Activated T-helper 1 cell treated with anti-CD3 and anti-CD28 coated beads, Interleukin-2, amount 50 U/mL, for 16 hours (primary cell): ENCODE data around the gene TAGLN2.
"Not testable (repeated sequence)": the region's sequence is repeated elsewhere in the genome, so short reads cannot be mapped to it uniquely, and the experiment has no call there.

ENCODE experiments used
- DNase-seq, 2 donors: peaks; one replicate each; pipeline ENCODE4 v3.0.0-alpha.2; 2020; ENCODE audit warnings: low read depth in 1 of 2, low spot score in 1 of 2

Gene TAGLN2

DNA sequence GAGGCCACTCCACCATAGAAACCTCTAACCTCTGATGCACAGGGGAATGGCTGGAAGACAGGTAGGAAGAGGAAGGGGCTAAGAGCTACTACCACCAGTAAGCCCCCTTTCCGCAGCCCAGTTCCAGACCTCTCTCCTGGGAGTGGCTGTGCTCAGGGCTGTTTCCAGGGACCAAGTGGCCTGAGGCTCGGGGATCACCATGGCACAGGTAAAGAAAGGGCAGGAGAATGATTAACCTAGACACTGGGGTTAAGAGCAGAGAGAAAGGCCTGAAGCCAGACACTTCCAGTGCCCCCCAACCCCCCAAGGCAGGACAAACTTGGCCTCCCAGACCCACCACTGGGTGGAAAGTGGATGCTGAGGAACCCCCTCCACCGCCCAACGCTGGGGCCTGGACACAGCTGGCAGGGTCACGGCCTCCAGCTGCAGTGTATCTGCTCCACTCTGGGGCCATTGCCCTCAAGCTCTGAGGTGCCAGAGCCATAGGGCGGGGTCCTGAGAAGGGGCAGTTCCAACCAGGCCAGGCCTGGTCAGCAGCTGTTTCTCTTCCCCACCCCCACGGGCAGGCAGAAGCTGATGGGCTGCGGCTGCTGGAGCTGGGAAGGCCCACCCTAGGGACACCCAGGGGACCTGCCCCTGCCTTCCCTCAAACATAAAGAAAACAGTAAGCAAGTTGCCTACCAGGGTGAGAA lies 2.6 kb downstream of the TAGLN2 start:
- DNase-seq = no peak

DNA sequence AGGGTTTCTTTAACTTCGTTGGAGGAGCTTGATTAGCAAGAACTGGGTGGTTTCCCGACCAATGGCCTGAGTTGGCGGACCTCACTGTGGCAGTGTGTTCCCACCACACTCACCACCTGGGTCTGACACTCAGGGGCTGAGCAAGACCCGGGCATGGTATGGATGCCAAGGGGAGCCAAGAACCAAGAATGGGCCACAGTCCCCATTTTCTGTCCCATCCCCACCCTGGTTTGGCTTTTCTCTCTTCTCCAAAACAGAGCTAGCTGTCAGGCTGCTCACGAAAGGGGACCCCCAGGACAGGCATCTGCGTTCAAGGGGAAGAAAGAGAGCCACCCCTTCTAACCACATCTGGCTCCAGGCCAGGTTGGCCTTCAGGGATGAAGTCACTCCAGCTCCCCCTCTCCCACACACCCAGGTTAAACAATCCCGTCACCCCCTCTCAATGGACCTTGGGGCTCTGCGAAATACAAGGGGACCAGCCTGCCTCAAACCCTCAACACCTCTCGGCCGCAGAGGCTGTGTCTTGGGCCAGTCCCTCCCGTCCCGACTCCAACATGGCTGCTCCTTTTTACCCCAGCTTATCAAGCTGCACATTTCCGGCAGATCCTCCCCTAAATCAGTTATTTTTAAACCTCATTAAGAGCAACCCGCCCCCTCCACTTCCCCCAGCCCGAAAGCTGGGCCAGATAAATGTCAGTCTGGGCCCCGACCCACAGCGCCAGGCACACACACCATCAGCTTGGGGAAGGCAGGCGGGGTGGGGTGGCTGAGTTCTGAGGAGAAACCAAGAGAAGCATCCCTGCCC lies 3.4 kb downstream of the TAGLN2 start:
- DNase-seq = no peak

DNA sequence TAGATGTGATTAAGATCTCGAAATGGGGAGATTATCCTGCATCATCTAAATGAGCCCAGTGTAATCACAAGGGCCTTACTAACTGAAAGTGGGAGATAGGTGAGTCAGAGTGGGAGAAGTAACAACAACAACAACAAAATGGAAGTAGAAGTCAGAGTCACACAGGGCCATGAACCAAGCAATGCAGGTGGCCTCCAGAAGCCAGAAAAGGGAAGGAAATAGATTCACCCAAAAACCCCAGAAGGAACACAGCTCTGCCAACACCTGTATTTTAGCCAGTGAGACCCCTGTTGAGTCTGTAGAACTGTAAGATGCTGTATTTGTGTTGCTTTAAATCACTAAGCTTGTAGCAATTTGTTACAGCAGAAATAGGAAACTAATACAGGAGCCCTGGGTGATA lies 4.1 kb downstream of the TAGLN2 start:
- DNase-seq = no peak

DNA sequence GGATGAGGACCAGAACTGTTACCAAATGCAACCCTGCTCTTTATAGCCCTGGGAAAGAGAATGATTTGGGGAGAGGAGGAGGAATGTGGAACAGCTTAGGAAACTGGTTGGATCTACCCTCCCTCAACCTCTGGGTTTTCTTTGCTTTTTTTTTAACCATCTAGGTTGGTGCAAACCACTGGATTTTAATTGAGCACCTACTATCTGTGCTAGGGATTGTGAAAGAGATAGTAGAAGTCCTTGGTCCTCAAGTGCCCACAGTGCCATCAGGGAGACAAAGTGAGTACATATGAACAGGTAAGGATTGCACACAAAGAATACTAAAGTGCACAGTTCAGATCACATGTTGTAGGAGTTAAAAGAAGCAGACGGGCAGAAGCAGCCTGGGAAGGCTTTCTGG lies 4.7 kb downstream of the TAGLN2 start:
- no peak for DNase-seq

DNA sequence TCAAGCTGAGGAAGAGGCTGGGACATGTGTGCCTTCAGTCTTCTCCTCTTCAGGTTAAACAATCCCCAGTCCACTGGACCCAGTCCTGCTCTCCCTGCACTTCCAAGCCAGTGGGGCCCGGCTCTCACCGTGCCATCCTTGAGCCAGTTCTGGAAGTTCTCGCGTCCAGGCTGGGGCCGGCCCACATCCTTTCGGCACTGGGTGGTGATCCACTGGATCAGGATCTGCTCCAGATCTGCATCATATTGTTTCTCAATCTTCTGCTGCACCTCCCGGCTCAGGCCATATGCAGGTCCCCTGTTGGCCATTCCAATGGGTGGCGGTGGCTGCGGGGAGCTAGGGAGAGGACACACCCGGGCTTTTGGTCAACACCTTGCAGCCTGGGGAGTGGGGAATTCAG lies 5.1 kb downstream of the TAGLN2 start:
- no peak for DNase-seq

DNA sequence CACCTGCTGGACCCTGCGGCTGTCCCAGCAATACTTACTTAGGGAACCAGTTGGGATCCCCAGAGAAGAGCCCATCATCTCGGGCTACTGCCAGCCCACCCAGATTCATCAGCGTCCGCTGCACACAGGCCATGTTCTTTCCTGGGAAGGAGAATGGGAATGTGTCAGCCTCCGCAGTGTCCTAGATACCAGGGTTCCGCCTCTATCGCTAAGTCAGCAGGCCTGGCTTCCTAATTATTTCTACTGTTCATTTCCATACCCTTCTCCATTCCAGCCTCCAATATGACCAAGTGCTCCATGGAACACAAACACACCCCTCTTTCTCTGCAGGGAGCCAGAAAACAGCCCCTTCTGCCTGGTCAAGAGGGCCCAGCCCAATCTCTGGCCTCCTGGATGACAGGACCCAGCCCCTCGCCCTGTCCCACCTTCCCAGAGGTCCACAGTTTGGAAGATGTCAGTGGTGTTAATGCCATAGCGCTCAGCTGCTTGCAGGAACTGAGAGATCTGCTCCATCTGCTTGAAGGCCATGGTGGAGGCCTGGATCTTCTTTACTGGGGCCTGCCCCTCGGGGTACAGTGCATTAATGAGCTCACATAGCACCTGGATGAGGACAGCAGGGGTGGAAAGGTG lies 6.0 kb downstream of the TAGLN2 start:
- no peak for DNase-seq

DNA sequence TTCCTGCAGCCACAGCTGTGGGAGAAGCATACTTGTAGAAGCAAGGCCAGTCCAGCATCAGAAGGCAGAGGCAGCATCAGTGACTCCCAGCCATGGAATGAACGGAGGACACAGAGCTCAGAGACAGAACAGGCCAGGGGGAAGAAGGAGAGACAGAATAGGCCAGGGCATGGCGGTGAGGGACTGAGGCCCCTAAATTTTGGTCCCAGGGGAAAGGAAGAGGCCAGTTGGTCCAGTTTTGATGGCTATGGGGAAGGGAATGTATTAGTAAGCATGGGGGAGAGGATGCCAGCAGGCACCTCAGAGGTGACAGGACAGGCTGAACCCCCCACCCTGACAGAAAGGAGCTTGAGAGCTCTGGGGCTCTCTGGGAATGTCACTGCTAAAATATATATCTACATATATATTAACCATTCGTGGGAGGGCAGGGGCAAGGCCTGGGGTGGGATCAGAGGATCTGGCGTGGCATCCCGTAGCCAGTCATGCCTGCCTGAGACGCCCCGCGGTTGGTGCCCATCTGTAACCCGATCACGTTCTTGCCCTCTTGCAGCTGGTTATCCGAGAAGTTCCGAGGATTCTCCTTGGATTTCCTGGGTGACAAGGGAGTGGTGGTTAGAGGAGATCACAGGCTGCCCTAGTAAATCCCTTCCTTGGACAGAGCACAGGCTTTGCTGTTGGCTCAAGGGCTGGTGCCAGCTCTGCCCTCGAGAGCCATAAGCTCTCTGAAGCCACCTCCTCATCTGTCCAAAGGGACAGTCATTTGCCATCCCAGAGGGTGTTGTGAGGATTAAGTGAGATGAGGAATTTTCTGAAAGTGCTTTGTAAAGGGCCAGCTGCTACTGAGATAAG lies 6.7 kb downstream of the TAGLN2 start:
- DNase-seq = no peak

DNA sequence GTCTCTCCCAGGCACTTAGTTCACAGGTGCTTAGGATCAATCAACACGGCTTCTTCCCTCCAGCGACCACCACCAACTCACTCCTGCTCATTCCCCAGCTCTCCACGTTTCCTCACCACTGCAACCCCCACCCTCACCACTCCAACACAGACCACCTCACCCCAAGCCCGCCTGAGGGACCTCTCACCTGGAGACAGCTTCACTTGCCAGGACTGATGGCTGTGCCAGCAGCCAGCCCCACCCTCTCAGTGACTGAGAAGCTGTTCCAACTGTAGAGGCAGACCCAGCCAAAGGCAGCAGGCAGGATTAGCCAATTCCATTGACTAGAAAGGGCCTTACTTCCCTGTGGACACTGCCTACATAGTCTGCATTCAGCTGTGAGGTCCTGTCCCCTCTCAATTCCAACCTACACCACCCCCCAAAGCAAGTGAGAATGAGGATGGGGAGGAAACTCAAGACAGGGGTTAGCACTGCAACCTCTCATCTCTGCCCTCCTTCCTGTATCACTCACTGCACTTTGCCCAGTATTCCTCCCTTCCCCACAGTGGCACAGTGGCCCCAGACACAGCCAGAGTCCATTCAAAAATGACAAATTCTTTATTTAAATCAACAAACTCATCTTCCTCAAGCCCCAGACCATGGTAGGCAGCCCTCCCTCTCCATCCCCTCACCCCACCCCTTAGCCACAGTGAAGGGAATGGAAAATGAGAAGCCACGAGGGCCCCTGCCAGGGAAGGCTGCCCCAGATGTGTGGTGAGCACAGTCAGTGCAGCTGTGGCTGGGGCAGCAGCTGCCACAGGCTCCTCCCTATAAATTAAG lies 7.6 kb downstream of the TAGLN2 start:
- DNase-seq = no peak

DNA sequence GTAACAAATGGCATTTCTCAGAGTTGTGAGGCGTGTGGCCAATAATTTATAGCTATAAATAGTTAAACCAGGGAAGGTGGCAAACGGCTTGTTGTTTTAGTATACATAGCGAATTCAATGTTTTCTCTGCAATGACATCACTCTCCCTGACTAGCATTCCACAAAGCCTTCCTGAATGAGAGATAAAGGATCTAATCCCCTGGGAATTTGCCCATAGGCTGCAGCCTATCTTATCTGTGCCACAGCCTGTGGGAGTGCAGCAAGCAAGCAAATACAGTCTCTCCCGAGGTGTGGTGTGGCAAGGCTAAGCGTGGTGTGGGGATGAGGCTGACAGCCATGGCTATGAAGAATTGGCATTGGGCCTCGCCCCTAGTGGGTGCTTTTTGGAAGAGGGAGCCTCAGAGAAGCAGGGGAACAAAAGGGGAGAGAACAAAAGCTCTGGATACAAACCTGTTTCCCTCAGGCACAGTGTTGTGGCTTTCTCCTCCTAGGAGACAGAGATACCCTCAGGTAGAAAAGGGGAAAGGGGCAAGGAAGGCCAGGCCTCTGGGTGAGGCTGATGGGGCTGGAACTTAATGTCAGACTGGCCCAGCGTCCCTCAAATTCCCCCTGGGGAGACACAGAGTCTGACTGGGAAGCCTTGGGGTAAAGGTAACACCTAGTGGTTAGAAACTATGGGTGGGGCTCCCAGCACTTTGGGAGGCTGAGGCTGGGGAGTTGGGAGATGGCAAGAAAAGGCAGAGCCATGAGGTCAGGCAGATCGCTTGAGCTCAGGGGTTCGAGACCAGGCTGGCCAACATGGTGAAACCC lies 8.9 kb downstream of the TAGLN2 start:
- no peak for DNase-seq

DNA sequence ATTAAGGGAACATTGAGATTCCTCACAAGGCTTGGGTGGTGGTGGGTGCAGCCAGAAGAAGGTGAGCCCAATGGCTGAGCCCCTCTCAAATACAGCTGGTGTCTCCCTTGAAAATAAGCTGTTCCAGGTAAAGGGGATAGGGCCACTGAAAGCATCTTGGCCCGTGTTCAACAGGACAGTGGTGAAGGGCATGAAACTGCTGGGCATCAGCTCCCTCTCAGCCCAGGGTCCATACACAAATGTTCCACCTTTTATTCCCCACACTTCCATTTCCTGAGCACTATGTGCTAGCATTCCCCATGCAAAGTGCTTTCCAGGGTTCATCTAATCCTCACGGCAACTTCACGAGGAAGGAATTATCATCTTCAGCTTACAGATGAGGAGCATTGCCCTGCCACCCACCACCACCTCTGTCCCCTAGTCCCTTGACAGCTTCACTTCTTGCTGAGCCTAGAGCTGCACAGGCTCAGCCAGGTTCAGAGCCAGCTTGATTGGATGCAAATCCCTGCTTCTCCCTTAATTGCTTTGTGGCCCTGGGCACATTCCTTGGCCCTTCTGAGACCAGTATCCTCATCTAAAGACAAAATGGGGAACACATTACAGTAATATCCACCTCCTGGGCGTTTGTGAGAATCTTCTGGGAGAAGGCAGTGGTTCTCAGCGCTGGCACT lies 9.6 kb downstream of the TAGLN2 start:
- no peak for DNase-seq

DNA sequence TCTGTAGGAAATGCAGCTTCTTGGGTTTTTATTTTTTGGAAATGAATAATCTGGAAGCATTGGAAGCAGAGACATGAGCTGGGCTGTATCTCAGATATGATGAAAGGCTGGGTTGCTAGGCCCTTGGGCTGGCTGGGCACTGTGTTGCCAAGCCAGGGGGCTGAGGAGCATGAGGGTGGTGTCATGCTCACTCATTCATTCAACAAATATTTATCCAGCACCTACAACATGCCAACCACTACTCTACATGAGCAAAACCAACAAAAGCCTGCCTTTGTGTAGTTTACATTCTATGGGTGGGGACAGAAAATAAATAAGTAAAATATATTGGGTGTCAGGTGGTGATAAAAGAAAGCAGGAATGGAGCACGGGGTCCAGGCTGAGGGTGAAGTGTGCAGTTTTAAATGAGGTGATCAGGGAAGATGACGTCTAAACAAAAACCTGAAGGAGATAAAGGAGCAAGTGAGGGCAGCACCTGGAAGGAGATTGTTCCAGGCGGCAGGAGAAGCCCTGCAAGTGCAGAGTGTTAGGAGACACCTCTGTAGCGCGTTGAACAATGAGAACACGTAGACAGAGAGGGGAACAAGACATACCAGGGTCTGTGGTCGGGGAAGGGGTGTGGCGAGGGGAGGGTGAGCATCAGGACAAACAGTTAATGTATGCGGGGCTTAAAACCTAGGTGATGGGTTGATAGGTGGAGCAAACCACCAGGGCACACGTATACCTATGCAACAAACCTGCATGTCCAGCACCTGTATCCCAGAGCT lies 10.9 kb downstream of the TAGLN2 start:
- DNase-seq = no peak

DNA sequence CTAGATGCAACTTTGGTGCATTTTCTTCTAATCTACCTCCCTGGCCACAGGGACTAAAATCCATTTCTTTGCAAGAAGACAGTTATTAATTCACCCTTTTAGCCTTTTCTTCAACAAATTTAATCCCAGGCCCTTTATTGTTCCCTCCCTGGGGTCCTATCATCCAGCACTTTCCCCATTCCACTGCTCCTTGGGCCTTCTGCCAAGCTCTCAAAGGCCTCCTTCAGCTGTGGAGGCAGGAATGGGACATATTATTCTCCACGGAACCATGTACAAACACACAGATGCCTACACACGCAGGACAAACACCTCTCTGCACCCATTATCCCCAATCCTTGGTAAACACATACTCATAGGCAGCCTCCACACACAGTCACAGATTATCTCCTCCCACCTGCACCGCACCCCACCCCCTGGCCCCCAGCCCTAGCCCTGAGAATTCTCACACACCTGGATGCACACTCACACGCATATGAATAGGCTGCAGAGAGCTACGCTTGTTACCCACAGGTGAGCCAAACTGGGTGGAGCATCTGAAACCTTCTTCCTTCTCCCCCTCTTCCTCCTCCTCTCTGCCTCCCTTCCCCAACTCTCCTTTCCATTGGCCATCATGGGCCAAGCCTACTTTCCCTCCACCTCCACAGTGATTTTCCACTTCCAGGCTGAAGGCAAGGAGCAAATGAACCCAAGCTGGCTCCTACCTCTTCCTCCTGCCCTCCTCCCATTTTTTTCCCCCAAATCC lies 11.7 kb downstream of the TAGLN2 start:
- no peak for DNase-seq

DNA sequence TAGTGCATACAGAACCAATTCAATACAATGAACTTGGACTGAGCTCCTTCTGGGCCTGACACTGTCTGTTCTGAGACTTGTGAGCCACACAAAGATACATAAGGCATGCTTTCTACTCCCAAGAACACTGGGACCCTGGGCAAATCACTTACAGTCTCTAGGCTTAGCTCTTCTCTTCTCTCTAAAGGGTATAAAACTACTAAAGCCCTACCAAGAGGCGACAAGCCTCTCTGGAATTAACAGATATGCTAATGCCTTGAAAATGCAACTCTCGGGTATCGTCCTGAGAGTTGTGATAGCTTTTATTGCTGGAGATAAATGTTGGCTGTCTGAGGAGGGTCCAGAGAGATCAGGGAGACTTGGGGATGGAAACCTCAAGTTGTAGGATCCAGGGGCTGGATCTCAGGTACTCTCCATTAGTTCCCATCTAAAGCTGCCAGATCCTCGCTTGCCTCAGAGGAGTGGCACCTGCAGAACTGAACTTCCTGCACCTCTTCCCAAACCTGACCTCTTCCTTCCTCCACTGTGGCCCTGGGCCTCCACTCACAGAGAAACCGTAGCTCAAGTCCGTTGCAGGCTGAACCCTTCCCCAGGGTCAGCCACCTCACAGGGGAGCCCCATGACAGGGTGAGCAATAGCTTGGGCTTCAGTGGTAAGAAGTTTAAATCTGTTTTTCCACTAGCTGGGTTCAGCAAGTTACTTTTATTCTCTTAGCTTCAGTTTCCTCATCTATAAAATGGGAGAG lies 13.8 kb downstream of the TAGLN2 start:
- DNase-seq = no peak

DNA sequence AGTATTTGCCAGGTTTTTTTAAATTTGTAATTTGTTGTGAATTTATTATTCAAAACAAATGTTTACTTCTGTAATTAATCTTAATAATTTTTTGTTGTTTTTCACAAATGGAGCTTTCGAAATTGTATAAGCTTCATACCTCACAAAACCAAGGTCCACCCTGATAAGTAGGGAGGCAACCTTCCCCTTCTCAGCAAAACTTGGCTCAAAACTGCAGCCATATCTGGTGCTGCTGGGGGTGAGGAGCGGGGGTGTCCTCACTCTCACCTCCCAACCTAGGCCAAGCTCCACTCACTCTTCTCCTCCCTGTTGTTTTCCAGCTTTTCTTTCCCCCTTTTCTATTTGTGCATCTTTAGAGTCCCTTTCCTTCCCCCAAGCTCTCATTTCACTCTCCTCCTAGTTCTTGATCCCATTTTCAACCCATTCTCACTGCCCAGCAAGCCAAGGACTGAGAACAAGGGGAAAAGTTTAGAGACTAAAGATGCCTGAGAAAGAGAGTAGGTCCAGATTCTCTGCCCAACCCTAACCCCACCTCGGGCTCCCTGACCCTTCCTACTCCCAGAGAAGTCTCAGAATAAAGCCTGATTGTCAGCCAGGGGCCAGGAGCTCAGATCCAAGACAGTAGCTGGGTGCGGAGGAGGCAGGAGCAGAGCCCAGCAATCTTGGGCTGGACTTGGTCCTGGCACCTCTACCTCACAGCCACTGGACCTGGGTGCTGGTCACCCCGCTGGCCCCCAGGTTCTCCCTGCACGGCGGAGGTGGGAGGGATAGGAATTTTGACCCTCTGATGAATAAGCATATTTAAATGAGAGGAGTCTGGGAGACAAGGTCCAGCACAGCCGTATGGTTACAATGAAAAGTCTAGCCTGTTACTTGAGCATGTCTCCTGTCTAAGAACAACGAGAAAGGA lies 17.0 kb downstream of the TAGLN2 start:
- no peak for DNase-seq

DNA sequence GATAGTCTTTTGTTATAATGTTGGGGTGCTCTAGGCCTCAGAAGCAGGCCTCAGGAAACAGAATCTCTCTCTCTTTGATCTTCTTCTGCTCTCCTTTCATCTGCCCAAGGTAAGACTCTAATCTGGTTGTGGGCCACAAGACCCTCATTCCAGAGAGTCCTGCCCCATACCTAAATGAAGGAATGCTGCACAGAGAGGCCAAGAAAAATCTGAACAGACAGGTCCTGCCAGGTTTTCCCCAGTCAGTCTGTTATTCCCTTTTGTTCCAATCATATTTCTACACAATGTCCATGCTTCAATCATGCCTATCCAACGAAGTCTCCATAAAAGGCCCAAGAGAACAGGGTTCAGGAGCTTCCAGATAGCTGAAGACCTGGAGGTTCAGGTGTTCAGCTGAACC lies 18.3 kb downstream of the TAGLN2 start:
- no peak for DNase-seq

DNA sequence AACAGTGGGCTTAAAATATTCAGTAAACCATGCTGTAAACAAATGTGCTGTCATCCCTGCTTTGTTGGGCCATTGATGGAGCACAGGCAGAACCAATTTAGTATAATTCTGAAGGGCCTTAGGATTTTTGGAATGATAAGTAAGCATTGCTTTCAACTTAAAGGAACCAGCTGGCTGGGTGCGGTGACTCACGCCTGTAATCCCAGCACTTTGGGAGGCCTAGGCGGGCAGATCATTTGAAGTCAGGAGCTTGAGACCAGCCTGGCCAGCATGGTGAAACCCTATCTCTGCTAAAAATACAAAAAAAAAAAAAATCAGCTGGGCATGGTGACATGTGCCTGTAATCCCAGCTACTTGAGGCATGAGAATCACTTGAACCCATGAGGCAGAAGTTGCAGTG lies 21.3 kb downstream of the TAGLN2 start:
- not testable (repeated sequence) for DNase-seq
